A172 (cell line): ENCODE results near the gene SMC1B. TPM values are rescaled to one million over a fixed set of nuclear protein-coding genes. Genes with fewer than 3 reads are reported as not detected.
"Not testable (repeated sequence)": the region's sequence is repeated elsewhere in the genome, so short reads cannot be mapped to it uniquely, and the experiment has no call there.

Experiments
- DNase-seq: peaks from one replicate; pipeline ENCODE4 v3.0.0-alpha.2; 2015; ENCODE audit warnings: low spot score
- total RNA-seq: library from RNA; depleted of rRNA; stranded (reverse); fragments of >200 nt; shearing (Covaris generic); gene quantifications from 2 replicates; pipeline ENCODE4 v1.2.3, GENCODE V29; 2014

SMC1B gene
- total RNA-seq, 1 experiment from 2014 or later = not detected

DNA sequence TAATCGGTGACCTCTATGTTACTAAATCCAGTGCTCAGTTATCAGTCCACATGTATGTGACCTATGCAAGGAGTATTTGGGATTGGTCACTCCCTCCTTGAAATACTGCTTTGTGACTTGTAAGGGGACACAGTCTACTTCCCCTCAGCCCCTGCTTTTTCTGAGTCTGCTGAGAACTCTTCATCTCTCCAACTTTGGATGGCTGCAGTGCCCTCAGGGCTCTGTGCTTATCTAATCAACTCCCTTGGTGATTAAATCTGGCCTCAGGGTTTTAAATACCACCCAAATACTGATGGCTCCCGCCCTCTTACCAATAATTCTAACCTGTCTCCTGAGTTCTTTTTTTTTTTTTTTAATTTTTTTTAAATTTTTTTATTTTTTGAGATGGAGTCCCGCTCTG, 63.5 kb downstream of the SMC1B start:
- no peak for DNase-seq

DNA sequence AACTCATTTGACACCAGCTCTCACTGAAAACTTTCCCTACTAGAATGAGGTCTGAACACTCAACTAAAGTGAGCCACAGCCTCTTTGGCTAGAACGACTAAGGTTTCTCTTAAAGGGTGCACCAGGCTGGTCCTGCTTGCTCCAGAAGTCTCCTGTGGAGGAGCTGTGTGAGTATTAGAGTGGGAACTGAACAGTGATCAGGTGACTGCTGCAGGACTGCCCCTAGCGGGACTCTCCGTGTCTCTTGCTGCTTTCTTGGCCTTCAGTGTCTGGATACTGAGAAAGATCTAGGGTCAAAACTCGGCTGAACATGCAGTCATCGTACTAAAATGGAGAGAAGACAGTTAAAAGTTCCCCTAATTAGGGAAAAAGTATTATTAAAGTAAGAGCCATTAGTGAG, 69.1 kb downstream of the SMC1B start:
- no peak for DNase-seq

DNA sequence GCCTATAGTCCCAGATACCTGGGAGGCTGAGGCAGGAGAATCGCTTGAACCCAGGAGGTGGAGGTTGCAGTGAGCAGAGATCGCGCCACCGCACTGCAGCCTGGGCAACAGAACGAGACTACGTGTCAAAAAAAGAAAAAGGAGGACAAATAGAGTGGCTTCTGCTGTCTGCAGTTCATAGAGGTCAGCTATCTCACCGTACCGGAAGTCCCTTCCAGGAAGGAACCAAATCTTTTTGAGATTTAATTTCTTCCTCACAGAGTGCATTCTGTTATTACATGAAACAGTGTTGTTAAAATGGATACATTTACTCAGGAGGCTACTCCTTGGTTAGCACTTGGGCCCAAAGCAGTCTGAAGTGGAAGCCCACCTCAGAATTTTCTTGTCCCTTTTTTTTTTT, 70.3 kb downstream of the SMC1B start:
- no peak for DNase-seq

DNA sequence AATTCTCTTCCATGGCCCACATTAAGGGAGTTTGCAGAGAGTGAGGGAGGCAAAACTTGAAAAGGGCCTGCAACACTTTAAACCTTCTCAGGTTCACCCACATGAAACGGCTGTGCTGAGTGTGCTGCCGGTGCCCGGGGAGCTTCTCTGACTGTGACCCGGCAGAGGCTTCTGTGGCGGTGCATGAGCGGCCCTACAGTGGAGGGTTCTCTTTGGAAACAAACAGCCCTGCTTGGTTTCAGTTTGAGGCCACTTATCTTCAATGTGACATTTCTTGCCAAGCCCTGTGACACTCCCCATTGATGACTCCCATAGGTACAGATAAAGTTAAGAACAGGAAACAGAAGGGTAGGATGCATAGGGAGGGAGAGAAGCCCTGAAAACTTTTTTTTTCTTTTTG, 71.9 kb downstream of the SMC1B start:
- no peak for DNase-seq

DNA sequence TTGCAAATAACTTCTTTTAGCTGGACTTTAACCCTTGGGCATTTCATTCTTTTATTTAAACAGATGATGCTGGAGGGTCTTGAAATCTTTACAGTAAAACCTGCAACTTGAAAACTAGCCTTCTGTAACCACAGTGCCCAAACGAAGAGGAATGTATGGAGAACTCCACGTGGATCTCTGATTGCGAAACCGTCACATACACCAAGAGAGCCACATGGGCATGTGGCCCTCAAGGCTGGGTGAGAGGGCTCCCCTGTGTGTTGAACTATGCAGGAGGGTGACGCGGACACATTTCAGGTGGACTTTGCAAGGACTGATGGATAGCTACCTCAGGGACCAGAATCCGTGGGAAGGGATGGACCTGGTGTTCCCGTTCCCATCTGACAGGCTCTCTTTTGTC, 73.1 kb downstream of the SMC1B start:
- DNase-seq = no peak

DNA sequence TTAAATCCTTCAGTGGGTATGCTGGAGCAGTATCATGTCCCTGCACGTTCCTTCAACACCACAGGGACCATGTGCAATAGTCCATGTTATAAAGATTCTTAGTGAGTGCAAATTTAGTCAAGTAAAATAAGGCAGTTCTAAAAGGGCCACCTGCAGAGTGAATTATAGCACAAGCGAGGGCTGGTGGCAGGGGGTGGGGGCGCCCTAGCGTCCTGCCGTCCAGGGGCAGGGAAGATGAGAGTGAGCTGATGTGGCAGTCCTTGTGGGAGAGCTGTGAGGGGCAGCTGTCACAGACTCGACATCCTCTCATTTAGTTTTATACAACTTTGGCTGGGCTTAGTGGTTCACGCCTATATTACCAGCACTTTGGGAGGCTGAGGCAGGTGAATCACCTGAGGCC, 74.6 kb downstream of the SMC1B start:
- no peak for DNase-seq

DNA sequence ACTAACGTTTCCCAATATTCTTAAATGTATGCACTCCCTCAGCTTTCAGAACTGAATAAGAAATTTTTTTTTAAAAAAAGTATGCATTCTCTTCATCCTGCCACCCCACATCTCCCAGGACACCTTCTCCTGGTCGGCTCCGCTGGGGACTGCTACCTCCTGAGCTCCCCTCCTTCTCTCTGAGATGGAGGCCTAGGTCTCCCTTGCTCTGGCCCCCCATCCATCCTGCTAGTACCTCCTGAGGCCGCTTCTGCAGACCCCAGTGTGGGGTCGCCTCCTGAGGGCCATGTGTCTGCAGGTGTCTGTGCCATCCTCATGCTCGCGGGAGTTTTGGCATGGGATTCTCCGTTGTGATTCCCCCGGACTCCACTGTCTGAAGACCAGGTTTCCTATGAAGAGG, 75.9 kb downstream of the SMC1B start:
- no peak for DNase-seq

DNA sequence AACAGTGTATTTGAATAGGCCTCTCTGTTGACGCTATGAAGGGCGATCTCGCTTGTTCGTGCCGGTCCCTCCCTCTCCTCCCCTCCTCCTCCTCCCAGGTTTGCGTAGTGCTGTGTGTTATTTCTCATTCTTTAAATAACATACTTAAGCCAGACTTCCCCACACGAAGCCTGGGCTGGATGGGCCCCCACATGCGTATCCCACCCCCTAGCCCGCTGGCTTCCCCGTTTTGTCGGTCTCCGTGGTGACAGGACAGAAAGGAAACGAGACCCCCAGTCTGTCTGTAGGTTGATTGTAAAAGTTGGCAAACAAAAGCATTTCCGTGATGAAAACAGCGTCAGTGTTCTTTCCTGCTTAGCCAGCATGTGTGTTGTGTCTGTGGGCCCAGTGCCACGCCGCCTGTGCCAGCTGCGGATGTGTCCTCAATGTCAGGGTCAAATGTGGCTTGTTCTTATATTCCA, 76.4 kb downstream of the SMC1B start:
- DNase-seq = no peak

DNA sequence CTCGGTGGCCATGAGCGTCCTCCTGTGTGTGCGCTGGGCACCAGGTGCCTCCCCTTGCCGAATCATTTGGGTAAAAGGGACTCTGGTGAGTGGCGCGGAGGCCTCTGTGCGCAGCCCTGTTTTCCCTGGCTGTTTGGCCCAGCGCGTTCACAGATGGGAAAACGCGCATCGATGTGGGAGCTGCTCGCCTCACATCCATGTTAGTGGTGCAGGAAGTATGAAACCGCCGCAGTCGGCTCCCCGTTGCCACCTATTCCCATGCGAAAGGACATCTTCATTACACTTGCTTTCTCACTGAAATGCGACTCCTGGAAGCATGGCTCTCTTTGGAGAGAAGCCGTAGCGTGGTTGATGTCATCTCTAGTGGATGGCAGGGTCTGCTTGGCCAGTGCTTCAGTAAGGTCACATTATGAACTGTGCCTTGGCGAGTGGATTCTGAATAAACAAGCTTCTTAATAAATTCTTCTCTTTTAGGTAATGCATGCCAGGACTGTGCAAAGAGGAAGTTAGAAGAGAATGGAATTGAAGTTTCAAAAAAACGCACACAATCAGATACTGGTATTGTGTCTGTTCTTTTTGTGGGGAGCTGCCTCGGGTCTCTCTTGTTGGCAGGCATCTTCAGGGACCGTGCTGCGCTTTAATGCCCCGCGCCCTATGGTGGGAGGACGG, 77.4 kb downstream of the SMC1B start:
- no peak for DNase-seq

DNA sequence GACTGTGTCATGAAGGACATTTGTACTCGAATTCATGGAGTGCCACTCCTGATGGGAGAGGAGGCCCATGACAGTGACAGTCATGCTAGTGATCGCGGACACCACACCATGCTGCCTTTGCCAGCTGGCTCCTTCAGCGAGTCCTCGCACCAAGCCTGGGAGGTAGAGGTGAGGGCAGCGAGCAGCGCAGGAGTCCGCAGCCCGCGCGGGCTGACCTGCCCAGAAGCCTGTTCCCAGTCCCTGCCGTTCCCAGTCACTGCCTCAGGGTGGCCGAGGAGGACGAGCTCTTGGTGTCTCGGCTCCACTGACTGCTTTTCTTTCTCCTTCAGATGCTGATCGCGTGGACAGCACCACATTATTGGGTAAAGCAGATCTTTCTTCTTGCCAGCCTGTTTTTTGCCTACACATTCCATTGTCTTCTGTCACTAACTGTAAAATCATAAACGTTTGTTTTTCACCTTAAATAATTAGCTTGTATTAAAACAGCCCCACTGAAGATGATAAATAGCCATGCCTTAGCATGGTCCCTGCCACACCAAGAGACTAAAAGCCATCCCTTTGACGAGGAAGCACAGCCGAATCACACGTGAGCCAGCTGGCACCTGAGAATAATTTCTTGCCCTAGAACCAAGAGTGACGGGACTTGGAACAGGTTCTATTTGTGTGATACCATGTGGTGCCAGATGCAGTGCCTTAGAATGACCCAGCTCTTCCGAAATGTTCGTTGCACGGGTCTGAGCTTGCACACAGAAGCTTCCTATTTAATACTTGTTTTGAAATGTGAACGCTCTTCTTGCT, 78.2 kb downstream of the SMC1B start:
- DNase-seq = no peak

DNA sequence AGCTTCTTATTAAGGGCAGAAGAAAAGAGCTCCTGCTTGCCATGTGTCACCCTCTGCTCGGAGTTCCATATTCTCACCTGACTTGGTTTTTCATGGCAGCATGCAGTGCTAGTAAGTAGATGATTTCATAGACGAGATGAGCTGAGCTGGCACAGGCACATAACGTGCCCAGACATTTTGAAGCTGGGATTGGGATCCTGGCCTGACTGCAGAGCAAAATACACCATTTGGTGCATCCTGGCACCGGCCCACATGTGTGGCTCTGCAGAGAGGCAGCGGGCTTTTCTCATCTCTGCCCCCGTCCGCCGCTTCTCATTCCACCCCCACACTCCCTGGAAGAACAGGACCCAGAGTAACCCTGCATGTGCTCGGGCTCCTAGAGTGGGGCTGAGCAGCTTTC, 78.9 kb downstream of the SMC1B start:
- no peak for DNase-seq

DNA sequence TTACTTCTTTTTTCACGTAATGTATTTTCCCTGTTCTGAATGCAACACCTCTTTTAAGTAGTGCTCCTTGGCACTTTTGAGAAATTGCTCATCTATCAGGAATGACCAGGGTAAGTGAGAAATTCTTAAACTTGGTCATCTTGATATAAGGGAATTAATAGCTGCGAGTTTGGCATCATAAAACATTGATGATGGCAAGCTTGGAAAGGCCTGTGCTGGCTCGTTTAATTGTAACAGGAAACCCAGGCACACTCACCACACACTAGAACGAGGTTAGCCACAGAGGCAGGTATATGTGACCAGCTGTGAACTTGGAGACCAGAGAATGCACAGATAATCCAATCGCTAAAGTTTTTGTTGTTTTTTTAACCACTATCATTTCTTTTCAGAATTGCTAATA, 79.3 kb downstream of the SMC1B start:
- no peak for DNase-seq

DNA sequence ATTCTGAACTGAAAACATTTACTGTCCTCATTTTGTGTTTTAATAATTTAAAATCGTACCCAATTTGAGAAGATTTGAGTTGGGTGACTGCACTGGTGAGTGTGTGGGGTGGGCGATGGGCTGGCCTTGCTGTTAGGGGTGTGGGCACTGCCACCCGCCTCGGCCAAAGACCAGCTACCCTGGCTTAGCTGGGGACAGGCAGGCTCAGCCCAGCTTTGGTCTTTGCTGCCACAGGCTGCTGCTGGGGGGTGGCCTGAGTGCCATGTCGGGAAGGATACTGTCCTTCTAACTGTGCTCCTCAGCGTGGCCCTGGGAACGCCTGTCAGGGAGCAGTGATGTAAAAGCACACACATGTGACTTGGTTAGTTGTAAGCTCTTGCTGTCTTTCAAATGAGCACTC, 81.4 kb downstream of the SMC1B start:
- no peak for DNase-seq

DNA sequence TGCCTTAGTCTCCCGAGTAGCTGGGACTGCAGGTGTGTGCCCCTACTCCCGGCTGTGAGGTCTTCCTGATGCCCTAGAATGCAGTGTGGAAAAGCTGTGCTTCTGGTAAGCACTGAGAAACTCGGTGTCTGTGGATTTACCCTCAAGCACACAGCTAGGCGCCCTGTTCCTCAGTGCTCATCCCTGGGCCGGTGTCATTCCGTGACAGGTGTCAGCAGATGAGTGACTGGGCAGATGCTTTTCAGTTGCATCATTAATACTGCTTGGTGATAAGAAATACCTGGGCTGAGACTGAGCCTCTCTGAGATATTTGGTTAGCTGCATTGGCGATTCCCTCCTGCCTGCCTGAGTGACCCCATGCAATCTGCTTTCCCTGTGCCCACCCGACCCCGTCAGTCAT, 81.9 kb downstream of the SMC1B start:
- no peak for DNase-seq

DNA sequence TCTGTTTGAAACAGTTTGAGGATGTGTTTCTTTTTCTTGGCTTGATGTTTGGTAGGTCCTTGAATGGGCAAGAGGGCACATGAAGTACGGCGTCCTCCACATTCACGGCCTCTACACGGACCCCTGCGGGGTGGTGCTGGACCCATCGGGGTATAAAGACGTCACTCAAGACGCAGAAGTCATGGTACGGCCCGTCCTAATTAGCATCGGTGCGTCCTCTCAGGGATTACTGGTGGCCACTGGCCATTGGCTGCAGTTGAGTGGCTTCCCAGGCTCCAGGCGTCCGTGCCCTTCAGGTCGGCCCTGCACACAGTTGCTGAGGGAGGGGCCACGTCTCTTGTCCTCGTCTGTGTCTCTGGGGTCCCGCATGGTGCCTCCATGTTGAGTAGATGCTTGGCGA, 82.9 kb downstream of the SMC1B start:
- DNase-seq = no peak

DNA sequence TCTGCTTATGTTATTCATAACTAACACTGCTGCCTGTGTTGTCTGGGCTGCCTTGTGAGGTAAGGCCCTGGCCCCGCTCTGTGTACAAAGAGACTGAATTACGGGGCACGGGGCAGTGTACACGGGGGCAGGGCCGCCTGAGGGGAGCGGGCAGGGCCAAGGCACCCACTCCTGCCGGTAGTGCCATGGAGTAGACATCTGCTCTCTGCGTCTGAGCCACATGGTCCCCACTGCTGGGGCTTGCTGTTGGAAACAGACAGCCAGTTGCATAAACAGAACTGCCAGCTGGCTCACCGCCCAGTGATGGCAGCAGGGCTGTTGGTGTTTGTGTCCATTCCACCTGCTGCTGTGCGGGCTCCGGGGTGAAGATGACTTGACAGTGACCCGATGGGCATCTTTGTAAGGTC, 83.9 kb downstream of the SMC1B start:
- no peak for DNase-seq

DNA sequence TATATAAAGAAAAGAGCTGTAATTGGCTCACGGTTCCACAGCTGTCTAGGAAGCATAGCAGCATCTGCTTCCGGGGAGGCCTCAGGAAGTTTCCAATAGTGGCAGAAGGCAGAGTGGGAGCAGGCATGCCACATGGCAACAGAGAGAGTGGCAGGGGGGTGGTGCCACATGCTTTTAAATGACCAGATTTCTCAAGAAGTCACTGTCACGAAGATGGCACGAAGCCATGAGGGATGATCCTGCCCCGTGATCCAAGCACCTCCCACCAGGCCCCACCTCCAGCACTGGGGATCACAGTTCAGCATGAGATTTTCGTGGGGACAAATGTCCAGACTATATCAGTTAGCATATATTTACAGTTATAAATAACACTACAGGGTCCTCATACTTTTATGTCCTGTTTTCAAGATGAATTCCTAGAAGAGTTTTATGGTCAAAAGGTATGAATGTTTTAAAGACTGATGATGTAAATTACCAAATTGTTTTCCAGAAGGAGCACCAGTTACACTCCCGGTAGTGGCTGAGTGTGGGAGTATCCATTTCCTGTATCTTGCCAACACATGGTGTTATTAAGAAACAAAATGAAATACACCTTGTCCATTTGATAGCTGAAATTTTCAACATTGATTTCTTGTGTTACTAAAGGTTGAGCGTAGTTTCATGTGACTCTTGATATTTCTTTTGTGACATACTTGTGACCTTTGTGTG, 84.4 kb downstream of the SMC1B start:
- DNase-seq = no peak

DNA sequence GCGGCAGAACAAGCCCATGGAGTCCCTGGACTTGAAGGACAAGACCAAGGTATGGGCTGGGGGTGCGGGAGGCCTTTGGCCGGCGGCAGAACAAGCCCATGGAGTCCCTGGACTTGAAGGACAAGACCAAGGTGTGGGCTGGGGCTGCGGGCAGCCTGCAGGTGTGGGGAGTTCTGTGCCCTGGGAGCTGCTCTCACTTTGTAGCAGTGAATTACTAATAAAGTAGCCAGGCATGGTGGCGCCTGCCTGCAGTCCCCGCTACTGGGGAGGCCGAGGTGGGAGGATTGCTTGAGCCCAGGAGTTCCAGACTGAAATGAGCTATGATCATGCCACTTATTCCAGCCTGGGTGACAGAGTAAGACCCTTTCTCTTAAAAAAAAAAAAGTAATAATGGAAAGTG, 85.1 kb downstream of the SMC1B start:
- DNase-seq = not testable (repeated sequence)

DNA sequence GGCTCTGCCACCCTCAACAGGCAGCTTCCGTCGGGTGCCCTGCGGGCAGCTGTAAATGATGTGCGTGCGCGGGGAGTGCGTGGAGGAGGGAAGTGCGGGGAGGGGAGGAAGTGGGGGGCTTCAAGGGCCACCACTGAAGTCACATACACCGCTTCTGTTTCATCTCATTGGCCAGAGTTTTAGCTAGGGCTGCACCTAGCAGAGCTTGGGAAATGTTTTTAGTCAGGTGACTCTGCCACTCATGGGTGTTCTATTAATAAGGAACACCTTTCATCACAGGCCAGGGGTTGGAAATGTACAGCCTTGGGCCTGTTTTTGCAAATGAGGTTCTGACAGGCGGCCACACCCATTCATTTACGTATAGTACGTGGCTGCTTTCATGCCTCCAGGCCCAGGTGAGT, 89.1 kb downstream of the SMC1B start:
- DNase-seq = no peak

DNA sequence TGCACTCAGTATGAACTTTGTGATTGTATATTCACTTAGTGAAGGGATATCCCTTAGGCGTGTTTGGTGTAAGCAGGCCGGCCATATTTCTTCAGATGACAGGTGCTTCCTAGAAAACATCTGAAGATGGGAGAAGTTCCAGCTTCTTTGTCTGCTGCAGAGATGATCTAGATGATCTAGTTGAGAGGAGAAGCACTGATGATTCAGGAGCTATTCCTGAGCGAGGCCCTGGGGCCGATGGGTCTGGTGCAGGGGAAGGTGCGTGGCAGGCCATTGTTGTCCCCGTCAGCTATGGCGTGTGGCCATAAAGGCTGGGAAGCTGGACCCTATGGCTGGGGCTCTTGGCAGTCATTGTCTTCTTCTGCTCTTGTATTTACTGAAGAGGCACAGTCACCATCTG, 89.7 kb downstream of the SMC1B start:
- DNase-seq = no peak

DNA sequence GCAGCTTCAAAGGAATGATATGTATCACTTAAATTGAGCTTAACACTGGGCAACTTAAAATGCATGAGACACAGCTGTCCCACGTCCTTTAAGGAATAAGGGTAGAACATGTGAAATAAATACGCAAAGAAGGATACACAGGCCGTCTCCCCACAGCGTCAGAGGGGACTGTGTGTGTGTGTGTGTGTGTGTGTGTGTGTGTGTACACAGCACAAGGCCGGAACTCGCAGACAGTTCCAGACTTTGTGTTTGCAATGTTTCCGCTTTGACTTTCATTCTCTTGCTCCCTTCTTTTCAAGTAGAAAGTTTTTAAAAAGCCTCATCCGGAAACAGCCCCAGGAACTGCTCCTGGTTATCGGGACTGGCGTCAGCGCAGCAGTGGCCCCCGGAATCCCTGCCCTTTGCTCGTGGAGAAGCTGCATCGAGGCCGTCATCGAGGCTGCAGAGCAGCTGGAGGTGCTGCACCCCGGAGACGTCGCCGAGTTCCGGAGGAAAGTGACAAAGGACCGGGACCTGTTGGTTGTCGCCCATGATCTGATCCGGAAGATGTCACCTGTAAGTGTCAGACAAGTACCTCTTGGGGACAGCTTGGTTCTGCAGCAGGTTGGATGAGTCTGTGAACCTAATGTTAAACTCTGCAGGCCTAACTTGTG, 90.4 kb downstream of the SMC1B start:
- no peak for DNase-seq

DNA sequence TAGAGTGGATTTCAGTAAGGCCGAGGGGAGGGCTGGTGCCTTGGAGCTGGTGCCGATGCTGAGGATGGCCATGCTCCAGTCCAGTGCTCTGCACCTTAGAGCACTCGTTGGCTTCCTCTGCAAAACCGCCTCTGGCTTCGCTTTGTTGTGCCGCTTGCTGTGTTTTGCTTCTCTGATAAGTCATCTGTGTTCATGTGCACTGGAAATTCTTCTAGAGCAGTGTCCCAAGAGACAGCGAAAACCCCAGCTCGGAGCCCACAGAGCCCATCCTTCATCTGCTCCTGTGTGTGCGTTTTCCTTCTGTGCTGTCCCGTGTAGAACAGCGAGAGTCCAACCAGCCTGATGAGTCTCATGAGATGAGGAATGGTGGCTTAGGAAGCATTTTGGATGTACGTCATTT, 91.6 kb downstream of the SMC1B start:
- DNase-seq = no peak
